ENCODE data around the gene ANKRD13B. TPM values are rescaled to one million over a fixed set of nuclear protein-coding genes. Genes with fewer than 3 reads are reported as not detected.
"Not testable (repeated sequence)": the region's sequence is repeated elsewhere in the genome, so short reads cannot be mapped to it uniquely, and the experiment has no call there.

The ANKRD13B gene
- polyA plus RNA-seq, 1 donor, result 14.4 TPM

DNA sequence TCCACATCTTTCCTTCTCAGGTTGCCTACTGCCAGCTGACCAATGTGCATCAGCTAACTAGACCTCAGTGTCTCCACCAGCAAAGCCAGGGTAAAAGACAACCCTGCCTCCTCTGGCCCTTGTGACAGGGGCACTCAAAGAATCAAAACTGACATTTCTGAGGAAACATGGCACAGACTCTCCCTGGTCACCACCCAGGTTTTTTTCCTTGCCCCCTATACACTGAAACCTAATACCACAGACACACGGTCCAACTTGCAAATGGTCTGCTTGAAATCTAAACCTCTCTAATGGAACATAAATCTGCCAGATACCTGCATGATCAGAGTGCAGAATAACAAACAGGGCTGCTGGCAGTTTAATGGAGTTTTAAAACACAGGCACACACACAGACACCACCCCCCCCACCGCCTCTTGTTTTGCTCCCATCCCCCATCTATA is 49.3 kb downstream of the ANKRD13B start:
- no peak for DNase-seq (ENCODE audit: low read depth)

DNA sequence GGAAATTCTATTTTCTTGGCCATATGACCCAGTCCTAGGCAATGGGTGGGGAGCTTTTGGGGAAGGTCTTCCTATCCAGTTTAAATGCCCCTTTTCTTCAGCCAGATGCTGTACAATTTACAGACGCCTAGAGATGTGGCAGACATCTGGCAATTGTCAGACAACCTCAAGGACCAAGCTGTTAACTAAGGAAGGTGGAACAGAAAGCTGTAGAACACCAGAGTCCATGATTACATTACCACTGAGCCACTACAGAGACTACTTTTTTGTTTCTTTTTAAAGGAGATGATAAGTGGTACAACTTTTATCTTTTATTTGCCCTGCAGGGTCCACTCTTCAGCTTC is 50.9 kb downstream of the ANKRD13B start:
- no peak for DNase-seq (ENCODE audit: low read depth)

GRCh38 chr17:29645515-29646051 is 52.7 kb downstream of the ANKRD13B start:
- no peak for DNase-seq (ENCODE audit: low read depth)

DNA sequence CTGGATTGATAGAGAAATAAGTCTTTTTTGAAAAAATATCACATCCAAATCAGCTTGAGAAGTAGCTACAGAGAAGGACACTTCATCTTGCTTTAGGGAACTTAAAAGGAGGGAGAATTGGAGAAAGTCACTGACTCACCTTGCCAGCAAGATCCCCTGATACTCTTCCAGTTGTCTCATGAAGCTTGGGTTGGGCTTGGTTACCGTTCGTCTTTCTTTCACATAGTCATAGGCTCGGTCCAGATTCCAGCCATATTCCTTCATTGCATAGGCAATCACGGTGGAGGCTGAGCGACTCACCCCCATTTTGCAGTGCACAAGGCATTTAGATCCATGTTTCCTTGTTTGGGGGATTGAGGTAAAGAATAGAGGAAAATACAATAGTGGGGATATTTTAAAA is 55.1 kb downstream of the ANKRD13B start:
- DNase-seq (ENCODE audit: low read depth), result no peak

- no peak for DNase-seq (ENCODE audit: low read depth)
Measured at GRCh38 chr17:29649359-29649758, 56.4 kb downstream of the ANKRD13B start.

DNA sequence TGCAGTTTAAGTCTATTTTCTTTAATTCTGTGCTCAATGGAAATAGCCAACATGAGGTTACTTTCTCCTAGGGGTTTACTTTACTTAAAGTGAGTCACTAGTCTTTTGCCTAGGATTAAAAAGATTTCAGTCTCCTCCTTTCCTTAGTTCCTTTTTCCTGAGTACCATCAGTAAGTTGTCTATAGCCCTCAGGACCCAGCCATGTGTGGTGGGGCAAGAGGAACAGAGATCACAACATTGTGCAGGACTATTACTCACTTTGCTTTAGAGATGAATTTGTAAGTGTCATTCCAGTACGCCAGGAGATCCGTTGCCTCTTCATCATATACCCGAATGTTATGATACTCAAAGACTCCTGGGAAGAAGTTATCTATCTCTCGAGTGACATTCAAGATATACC is 57.5 kb downstream of the ANKRD13B start:
- DNase-seq (ENCODE audit: low read depth), result no peak

GRCh38 chr17:29651913-29652312 is 59.0 kb downstream of the ANKRD13B start:
- not testable (repeated sequence) for DNase-seq (ENCODE audit: low read depth)

DNA sequence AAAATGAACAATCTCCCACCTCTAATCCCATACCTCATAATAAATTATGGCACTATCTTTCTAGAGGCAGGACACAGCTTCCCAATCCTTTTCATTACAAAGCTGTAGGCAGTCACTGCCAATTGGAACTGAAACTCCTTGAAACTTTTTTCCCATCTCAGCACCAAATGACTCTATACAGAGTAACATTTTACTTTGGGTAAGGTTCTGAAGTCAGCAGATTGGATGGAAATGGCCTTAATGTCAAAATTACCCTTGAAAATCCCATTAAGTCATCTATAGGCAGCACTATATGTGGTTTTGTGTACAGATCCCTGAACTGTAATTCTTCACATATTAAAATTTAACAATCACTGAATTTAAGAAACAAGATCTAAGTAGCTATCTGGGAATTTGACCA is 60.0 kb downstream of the ANKRD13B start:
- no peak for DNase-seq (ENCODE audit: low read depth)

DNA sequence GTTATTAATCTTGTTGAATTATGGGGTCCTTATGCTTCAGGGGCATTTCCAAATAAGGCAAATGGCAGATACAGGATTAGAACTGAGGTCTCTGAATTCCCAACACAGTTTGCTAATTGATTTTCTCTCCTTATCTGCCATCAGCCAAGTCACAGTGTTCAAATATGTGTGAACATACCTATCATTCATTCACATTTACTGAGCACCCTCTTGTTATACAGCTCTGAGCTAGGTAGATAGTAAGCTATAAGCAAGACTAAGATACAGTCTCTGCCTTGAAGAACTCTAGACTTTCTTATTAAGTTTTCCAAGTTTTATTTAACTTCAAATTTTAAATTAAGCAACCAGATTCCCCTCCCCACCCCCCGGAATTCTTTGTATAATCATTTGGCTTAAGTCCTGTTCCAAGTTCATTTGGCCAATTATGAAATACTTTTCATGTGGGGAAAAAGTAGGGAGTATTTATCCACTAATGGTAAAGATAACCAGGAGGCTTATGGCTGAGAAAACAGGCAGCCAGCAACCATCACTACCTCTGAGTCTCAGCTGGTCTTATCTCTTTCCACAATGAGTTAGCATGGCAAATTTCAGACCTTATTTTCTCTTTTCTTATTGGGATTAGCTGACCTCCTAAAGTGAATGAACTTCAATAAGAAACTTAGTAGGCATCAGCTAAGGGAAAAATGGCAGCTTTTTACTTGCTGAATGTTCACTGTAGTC is 61.2 kb downstream of the ANKRD13B start:
- no peak for DNase-seq (ENCODE audit: low read depth)

GRCh38 chr17:29655323-29655722 is 62.4 kb downstream of the ANKRD13B start:
- no peak for DNase-seq (ENCODE audit: low read depth)

DNA sequence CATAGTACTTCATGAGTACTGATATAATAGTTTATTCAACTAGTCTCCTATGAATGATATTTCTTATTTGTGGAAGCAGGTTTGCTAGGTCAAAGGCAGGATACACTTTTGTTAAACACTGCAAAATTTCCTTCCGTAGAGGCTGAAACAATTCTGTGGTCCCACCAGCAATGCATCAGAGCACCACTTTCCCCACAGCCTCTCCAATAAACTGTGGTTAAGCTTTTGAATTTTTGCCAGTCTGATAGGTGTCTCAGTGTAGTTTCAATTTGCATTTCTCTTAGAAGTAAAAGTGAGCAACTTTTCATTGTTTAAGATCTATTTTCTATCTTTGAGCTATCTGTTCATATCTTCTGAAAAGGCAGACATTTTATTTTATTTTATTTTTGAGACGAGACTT is 66.2 kb downstream of the ANKRD13B start:
- no peak for DNase-seq (ENCODE audit: low read depth)

DNA sequence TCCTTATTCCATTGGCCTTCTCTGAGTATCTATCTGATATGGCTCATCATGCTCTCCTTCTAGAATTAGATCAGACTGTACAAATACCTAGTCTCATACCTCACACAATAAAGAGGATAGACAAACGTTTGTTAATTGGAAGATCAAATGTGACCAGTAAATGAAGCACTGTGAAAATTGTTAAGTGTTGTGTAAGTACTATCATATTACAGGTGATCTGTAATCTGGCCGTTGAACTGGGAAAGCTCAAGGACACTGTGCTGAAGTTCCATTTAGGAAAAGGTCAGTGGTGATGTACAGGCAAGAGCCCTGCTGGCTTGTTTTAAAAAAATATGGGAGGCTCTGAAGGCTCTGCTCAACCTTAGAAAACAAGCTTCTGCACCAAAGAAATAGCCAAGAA is 68.3 kb downstream of the ANKRD13B start:
- no peak for DNase-seq (ENCODE audit: low read depth)

GRCh38 chr17:29663155-29663554 is 70.2 kb downstream of the ANKRD13B start:
- no peak for DNase-seq (ENCODE audit: low read depth)

Other genes starting within 250 kb of the ANKRD13B start
- 32.3 TPM for gene TAOK1, start 202.8 kb upstream of the ANKRD13B start, polyA plus RNA-seq (ENCODE audit: insufficient read length)
- 3.5 TPM for gene ABHD15, start 26.1 kb upstream of the ANKRD13B start, polyA plus RNA-seq (ENCODE audit: insufficient read length)
- gene TP53I13, start 24.4 kb upstream of the ANKRD13B start, polyA plus RNA-seq (ENCODE audit: insufficient read length), result 29.0 TPM
- 30.3 TPM for gene GIT1, start 3.5 kb upstream of the ANKRD13B start, polyA plus RNA-seq (ENCODE audit: insufficient read length)
- 96.8 TPM for gene CORO6, start 29.8 kb downstream of the ANKRD13B start, polyA plus RNA-seq (ENCODE audit: insufficient read length)

Data from forelimb muscle (tissue), 1 donor.